Stimulated activated CD4-positive, alpha-beta T cell treated with anti-CD3 and anti-CD28 coated beads, TNF-alpha, amount 100 ng/mL, for 24 hours (primary cell): ENCODE data around the gene SPSB4.
"Not testable (repeated sequence)": the region's sequence is repeated elsewhere in the genome, so short reads cannot be mapped to it uniquely, and the experiment has no call there.

Experiments used
- DNase-seq, 3 experiments: peaks; one replicate each; pipeline ENCODE4 v3.0.0-alpha.2; 2020; ENCODE audit warnings: low read depth in 3 of 3

SPSB4 gene

DNA sequence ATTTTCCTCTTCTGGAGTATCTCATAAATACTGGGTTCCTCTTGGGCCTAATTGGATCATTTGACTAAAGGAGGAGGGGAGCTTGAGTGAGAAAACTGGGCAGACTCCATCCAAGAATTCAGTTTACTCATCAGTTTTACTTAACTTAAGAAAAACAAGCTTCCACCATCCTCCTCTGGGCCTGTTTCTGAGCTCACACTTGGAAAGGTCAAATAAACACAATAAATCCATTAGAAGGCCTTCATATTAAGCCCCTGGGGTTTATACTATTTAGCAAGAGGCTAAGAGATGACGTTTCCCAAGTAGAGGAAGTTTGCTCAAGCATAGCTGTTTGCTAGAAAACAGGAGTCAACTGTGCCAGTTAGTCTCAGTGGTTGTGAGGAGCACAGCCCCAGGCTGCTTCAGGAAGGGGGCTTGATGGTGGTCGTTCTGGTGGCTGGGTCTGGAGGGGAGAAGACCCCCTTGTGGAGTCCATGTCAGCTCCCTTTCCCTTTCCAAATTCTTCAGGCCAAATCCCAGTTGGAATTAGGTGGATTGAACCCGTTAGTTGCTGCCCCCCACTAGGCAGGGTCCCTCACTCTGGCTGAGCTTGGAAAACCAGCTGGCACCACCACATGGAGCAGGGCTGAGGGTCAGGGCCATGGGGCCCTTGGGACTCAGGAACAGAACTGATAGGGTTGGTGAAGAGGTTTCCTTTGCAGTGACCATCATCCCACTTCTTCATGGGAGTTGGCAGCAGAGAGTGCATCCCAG lies 64.8 kb downstream of the SPSB4 start:
- no peak for DNase-seq

DNA sequence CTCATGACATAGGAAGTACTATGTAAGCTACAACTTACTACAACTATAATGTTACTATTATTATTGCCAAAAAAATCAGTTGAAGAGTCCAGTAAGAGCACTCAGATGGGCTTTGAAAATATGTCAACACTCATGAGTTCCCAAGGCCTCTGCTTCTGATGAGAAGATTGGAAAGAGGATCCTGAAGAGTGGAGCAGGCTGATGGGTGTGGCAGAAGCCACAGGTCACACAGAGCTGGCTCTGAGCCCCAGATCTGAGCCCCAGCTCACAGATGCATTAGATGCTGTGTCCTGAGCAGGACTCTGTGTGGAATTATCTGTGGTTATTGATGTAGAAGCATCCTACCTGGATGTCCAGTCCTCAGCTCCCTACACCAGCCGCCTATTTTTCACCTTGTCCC lies 65.6 kb downstream of the SPSB4 start:
- no peak for DNase-seq

DNA sequence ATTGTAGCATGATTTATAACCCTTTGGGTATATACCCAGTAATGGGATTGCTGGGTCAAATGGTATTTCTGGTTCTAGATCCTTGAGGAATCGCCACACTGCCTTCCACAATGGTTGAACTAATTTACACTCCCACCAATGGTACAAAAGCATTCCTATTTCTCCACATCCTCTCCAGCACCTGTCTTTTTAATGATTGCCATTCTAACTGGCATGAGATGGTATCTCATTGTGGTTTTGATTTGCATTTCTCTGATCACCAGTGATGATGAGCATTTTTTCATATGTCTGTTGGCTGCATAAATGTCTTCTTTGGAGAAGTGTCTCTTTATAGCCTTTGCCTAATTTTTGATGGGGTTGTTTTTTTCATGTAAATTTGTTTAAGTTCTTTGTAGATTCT lies 66.8 kb downstream of the SPSB4 start:
- DNase-seq, result not testable (repeated sequence)

DNA sequence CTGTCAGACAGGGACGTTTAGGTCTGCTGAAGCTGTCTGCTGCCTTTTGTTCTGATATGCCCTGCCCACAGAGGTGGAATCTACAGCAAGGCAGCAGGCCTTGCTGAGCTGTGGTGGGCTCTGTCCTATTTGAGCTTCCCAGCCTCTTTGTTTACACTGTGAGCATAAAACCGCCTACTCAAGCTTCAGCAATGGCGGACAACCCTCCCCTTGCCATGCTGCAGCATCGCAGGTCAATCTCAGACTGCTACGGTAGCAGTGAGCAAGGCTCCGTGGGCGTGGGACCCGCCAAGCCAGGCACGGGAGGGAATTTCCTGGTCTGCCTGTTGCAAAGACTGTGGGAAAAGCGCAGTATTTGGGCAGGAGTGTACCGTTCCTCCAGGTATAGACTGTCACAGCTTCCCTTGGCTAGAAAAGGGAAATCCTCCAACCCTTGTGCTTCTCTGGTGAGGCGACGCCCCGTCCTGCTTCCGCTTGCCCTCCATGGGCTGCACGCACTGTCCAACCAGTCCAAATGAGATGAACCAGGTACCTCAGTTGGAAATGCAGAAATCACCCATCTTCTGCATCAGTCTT lies 71.4 kb downstream of the SPSB4 start:
- DNase-seq, result no peak

DNA sequence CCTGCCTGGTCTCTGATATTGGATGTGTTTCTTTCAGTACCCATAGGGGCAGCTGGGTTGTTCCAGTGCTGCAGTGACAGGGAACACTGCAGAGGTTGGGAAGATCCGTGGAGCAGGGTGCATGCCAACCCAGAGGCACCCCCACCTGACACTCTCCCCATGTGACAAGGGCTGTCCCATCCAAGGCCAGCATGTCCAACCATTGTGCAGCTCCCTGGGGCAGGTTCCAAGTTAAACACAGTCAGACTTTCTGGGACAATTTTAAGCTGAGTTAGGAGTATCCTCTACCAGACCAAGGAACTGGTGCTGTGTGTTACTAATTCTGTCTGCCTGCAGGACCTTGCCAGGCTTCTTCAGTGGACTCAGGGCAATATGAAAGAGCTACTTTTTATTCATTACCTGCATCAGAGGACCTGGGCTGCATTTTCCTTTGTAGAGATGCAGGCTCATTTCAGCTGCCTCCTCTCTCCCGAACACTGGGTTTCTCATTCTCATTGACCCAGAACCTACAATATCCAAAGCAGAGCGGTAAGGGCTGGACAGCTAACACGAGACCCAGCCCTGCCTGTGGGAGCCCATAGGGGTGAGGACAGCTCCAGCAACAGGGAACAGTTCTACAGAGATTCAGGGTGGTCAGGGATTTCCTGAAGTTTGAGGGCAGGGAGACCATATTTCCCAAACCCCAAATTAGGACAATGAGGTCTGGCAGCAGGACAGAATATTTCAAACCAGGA lies 72.7 kb downstream of the SPSB4 start:
- DNase-seq, result no peak

DNA sequence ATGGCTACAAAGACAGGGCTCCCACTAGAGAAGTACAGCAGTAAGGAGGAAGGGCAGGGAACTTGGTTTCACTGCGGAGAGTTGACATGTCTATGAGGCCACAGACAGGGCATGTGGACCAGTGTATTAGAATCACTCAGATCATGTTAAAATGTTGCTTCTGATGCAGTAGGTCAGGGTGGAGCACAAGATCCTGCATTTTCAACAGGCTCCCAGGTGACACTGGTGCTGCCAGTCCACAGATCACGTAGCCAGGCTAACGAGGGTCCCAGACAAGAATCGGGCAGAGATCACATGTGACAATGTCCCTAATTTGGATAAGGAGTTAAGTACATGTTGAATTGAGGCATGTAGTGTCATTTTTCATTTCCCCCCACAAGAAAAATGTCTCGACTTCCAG lies 73.6 kb downstream of the SPSB4 start:
- DNase-seq, result no peak

DNA sequence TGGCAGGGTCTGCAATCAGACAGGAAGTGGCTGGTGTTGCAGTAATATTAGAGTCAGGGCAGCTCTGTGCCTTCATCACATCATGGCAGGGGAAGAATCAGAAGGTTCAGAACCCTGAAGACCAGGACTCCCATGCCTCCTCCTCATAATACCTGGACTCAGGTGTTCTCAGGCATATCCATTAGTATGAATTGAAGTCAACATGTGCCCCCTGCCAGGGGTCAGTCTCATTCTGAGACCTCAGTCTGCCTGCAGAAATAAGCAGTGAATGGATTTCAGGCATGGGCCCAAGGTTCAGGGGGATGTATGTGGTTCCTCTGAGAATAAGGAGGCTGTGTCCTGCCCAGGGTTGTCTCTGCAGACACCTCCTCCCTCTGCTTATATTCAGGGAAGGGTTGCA lies 74.2 kb downstream of the SPSB4 start:
- no peak for DNase-seq

DNA sequence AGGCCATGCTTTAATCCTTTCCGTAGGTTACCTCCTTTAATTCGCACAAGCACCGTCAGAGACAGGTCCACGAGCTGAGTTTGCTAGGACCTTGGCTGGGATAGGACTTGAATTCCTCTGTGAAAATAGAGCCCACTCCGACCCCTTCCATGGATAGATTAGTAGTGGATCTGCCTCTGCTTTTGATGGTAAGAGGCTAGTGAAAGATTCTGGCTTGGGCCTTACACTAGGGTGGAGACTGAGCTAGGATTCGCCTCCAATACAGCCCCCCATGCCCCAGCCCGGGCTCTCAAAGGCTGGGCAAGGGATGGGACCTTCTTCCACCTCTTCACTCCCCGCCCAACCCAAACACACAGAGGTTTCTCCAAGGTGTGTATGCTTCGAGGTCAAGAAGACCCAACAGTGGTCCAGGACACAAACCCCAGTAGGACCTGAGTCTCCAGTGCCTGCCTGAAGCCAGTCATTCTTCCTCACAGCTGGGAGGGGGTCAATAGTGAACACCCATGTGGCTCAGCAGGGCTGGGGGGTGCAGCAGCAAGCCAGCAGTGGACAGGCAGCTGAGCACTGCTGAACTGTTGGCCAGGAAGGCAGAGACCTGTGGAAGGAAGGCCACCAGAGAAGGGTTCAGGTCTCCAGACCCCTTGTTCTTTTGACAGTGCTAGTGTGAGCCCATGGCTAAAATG lies 75.7 kb downstream of the SPSB4 start:
- no peak for DNase-seq

DNA sequence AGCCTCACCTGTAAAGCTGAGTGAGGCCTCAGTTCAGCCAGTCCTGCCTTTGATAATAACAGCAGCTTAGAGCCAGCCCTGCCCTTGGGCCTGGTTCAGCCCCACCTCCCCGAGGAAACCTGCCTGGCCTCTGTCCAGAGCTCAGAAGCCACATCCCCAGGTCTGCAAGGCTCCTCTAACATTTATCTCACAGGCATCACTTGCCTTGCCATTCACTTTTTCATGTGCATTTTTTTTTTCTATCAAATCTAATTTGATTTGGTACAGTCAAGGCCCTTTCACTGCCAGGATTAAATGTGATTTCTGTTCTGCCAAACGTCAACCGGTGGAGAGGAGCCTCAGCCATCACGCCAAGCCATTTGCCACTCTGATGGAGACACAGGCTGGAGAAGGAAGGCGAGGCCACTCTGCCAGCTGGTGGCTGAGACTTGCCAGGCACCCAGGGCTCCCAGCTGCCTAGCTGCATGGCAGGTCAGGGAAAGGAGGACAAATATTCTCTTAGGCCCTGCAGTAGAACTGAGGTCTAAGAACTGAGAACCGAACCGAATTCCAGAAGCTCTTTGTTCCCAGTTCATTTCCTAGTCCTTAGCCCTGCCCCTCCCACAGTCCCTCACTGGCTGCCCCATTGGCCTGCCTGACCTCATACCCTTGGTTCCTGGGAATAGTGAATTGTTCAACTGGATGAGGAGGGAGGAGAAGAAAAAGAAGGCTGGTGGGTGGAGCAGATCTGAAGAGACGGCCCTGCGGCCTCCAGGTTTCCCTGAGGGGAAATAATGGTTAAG lies 76.4 kb downstream of the SPSB4 start:
- DNase-seq, result no peak

DNA sequence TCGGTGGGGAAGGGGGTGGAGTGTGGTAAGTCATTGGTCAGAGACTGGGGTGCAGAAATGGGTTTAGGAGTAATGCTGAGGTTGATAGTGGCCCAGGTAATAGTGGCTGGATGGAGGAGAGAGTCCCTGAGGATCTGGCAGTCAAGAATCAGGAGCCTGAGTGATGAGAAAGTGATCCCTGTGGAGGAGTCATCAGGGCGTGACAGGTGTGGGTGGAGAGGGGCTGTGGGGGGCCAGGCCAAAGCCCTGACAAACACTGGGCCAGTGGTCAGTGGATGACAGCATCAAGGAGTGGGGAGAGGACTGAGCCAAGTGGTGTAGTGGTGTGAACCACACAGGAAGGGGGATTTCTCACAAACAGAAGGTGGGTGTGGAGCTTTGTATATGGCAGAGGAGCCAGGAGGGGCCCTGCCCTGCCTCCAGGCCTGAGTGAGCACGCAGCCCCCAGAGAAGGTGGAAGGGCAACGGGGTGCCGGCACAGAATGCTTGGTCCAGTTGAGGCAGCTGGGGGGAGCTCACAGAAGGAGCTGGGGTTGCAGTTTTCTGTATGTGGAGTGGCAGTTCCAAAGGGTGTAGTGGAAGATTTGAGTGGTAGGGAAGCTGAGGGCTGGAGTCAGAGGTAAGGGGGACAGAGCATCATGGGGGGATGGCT lies 77.1 kb downstream of the SPSB4 start:
- no peak for DNase-seq

DNA sequence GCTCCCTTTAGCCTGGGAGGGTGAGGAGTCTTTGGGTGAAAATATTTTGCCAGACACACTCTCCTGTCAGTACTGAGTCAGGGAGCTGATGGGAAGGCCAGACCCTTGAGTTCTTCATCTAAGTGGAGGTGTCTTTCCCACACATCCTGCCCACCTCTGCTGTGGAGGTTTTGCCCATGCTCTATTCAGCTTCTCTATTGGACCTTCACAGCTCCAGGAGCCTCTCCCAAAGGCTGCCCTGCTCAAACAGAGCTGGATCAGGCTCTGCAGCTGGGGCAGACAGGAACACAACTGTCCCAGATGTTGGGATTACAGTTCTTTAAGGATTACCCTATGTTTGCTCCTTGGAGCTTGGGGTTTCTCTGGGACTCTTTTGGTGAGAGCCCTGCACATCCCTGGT lies 77.9 kb downstream of the SPSB4 start:
- no peak for DNase-seq

DNA sequence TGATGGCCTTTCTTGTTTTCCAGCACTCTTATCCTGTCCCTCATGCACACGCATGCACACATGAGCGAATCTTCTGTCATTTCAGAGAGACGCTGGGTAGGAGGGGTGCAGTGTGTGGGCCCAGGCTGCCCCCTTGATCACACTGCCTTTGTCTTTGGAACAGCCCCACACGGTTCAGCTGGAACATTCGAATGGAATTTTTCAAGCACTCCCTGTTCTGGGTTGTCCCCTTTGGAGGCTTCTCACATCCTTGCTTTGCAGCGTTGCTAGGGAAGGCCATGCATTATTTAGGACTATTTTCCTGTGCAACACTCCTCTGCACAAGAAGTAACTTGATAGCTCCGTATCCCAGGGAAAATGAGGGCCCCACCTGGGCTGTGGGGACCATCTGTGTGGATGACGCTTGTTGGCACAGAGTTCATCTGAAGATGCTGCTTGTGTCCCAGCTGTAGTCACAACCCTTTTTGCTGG lies 78.4 kb downstream of the SPSB4 start:
- DNase-seq, result no peak

DNA sequence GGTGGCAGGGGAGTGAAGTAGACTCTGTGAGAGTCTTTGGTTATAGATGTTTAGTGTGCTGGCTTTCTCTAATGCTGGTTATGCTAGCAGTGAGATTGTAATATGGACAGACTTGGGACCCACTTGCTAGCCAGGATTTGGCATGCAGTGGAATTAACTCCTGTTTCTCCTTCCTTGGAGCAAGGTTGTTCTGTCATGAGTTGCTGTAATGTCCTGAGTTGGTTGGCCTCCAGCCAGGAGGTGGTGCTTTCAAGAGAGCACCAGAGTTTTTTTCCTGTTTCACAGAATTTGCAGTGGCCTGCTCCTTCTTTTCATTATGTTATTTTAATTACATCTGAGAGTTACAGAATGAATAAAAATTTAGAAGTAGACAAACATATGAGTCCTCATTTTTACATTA lies 92.4 kb downstream of the SPSB4 start:
- no peak for DNase-seq

DNA sequence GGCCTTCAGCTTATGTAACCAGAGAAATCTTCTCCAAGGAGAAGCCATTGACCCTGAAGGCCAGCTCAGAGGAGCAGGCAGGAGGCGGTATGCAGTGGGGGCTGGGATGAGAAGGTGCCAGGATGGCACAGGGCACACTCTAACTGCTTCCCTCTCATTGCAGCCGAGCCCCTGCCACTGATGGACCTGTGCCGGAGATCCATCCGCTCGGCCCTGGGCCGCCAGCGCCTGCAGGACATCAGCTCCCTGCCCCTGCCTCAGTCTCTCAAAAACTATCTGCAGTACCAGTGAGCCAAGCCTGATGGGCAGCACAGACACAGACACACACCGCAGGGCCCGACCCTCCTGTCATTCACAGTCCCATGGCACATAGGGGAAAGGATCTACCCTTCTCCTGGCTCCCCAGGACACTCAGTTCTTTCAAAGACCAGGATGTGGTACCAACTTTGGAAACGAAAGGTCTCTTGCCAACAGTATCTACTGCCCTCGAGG lies 95.9 kb downstream of the SPSB4 start:
- no peak for DNase-seq

DNA sequence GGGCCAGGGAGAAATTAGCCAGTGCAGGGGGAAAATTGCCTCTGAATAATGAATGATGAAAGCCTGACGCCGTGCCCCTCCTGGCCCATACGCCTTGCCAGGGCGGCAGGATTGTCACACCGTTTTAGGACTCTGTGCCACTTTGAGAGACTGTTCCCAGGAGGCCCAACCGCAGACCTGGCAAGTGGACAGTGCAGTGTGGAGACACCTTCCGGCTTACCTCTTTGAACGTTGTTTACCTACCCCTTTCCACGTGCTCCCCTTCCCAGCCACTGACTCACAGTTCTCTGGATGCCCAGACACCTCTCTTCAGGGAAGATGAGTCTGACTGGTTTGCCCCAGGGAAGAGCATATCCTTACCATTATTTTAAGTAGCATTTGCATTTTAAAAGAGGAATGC lies 96.5 kb downstream of the SPSB4 start:
- no peak for DNase-seq

DNA sequence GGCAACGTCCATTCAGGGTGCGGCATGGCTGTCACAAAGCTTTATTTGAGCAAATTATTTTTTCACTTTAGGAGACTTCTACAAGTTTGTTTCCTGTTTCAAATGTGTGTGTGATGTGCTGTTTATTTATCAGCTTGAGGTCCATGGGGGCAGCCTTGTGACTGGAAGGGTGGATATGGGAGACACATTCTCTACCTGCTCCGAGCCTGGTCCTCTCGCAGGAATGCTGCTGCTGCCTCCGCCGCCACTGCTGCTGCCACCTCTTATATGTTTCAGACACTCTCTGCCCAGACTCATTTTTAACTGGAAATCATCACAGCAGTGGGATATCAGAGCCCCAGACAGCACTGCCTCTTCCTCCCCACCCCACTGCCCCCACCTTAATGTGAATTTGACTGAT lies 97.0 kb downstream of the SPSB4 start:
- no peak for DNase-seq

DNA sequence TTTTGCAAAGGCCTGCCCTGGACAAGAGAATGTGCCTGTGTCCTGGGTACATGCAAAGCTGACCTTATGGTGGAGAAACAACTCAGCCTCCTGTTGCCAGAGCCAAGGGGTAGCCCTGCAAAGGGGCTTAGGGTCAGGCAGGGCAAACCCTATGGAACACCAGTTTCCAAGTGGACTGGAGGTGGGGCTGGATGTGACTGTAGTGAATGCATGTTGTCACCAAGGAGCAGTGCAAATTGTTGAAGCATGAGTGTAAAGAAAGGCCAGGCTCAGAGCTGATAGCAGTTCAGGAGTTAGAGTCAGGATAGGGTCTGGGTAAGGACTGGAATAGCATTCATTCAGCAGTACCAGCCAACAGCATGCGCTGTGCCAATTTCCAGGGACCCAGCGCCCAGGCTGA lies 97.6 kb downstream of the SPSB4 start:
- no peak for DNase-seq

DNA sequence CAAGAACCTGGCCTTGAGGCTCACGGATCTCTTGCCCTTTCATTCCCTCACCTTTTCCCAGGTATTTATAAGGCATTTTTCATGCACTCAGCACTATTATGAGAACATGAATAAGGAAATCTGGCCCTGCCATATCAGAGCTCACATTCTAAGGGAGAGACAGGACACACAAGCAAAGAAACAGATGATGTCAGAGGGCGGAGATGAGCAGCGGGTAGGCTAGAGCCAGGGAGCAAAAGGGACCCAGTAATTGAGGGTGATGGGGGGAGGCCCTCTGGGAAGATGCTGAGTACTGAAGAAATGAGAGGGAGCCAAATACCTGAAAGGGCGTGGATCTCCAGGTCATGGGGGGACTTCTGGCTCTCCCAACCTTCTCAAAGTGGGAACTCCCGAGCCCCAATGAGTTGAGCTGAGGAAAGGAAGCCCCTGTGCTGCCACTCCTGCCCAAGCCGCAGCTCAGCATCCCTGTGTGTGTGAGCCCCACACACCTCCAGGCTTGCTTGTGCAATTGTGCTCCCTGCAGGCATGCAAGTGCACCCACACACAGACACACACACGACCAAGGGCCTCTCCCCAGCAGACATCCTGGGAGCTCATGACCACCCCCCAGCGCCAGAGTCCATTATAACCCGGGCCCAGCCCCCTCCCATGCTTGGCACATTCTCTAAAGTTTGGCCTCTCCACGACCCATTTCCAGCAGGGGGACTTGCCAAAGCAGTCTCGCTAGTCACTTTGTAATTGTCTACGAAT lies 99.1 kb downstream of the SPSB4 start:
- DNase-seq, result no peak

DNA sequence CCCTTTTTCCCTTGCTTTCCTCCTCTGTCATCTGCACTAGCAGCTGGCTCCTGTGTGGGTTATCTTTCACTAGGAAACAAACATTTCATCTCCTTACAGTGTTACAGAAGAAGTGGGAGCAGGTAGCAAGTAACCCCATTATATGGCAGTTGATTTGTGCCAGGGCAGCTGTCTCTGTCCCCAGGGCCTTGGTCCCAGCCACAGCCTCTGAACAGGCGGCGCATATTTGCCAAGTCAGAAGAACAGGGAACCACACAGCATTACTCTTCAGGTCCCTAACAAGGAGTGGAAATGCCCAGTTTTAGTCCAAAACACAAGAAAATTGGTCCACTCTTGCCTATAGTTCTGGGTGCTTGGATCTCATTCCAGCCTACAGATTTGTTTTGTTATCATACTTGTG lies 99.8 kb downstream of the SPSB4 start:
- no peak for DNase-seq

DNA sequence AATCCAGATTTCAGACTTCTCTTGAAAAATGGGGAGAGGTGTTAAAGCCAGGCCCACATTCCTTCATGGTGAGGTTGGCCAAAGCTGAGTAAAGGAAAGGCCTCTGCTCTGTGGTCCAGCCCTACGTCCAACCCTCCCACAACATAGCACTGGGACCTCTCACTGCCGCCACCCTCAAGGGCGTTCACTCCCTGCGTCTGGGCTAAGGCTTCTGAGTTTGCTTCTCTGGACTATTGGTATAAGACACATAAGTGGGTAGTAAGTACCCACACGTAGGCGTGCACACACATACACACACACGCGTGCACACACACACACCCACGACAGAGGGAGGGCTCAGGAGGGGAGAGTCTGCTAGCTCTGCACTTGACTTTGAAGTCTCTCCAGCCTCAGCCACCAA lies 100.3 kb downstream of the SPSB4 start:
- DNase-seq, result no peak
